ENCODE measurements around the gene ACKR2.

- no peak for TF ChIP-seq ZNF121 (tag by site-specific recombination; IDR thresholded peaks at IDR 0.05)
- TF ChIP-seq ZNF362 (tag by site-specific recombination; IDR thresholded peaks at IDR 0.05), result no peak
Measured at GRCh38 chr3:42844412-42844713, 35.1 kb downstream of the ACKR2 start.

All from HEK293 (cell line).